Jurkat, Clone E6-1 (cell line): ENCODE results near the gene PLXNA3. TPM values are rescaled to one million over a fixed set of nuclear protein-coding genes. Genes with fewer than 3 reads are reported as not detected.
A peak's percentile ranks its signal among the peaks of the same experiment; 100 is the strongest.

Experiments
- DNase-seq: peaks from one replicate; pipeline ENCODE4 v3.0.0-alpha.2; 2011; ENCODE audit warnings: low read depth, low spot score
- H3K4me3 ChIP-seq: 2 replicates; pipeline ENCODE4 v1.5.1; 2011; ENCODE audit warnings: mild to moderate bottlenecking, low read length, control low read depth, moderate library complexity
- polyA plus RNA-seq: library from polyadenylated mRNA; unstranded; fragments of >200 nt; gene quantifications from one replicate; pipeline ENCODE4 v1.2.1, GENCODE V29; 2012; ENCODE audit warnings: missing spikeins; ENCODE audit not compliant: insufficient read length, insufficient read depth

The PLXNA3 gene
- polyA plus RNA-seq: 32.7 TPM

DNA sequence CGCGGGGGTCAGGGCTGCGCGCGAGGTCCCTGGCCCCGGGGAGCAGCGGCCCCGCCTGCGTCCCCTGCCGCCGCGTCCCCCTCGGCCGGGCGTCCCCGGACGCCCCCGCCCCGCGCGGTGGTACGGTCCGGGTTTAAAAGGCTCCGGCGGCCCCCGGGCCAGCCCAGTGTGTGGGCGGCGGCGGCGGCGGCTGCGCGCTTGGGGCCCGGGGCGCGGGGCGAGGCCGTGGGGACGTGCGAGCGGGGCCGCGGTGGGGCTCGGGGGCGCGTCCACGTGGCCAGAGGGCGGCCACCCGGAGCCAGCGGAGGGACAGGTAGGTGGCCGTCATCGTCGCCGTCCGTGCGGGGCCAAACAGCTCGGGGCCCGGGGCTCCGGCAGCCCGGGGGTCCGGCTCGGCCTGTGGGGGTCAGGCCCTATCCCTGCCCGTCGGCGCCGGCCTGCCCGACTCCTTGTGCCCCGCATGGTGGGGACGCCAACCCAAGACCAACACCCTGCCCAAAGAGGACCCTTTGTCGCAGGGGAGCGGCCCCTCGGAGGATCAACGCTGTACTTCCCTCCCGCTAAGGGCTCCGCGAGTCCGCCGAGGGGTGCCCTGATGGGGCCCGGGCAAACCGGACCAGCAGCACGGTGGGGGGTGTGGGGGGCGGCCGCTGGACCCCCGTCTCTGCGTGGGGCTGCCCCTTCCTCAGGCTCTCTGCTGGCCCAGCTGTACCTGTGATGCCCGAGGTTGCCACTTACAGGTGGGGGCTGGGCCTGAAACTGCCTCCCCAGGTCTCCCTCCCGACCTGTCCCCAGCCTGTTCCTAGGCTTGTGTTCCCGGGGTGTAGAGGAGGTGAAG lies at the start of gene PLXNA3:
Gene PLXNA3 (plus strand): TSS at position 166 of the 838 bp plus-strand sequence. CDS start 1,903 bp downstream, outside the sequence.
- no peak for DNase-seq
- peak within 1 kb of the TSS; percentile 55 for H3K4me3 ChIP-seq

DNA sequence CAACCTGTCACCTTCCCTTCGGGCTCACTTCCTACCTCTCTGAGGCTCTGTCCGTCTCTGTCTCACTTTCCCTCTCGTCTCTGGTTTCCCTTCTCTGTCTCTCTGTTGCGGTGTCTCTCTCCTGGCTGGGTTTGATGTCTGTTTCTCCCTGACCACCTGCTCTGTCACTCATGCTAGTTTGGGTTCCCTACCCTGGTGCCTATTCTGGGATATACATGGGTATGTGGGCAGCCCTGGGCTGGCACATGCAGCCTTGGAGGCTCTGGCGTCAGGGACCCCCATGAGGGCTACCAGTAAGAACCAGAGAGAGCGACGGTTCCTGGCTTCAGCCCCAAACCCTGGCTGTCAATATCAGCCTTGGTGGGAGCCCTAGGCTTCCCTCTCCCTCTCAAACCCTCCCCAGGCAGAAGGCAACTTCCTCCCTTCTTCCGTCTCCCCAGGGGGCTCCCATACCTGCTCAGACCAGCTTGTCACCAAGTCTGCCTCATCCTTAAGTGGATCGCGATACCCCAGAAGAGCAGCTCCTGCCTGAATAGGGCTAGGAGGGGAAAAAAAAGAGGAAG lies 49.3 kb upstream of the PLXNA3 start:
- DNase-seq: no peak
- H3K4me3 ChIP-seq: no peak overlapping the region

- DNase-seq: no peak
- no peak within 1 kb of the TSS for H3K4me3 ChIP-seq
Observed at GRCh38 chrX:154409222-154409871, 48.7 kb upstream of the PLXNA3 start, which contains the start of gene DNASE1L1. TSS of gene DNASE1L1 (minus strand) at chrX:154409254. CDS start at chrX:154405568, 3,686 bp downstream.

- no peak for DNase-seq
- H3K4me3 ChIP-seq: peak overlapping the region; percentile 62
Observed at GRCh38 chrX:154411981-154412340, 46.1 kb upstream of the PLXNA3 start.

GRCh38 chrX:154412468-154412867 lies 45.6 kb upstream of the PLXNA3 start:
- no peak for DNase-seq
- peak overlapping the region; percentile 62 for H3K4me3 ChIP-seq

- no peak for DNase-seq
- no peak overlapping the region for H3K4me3 ChIP-seq
Observed at GRCh38 chrX:154413142-154413541, 44.9 kb upstream of the PLXNA3 start.

GRCh38 chrX:154417157-154417556 lies 40.9 kb upstream of the PLXNA3 start:
- H3K4me3 ChIP-seq: no peak overlapping the region
- DNase-seq: no peak

DNA sequence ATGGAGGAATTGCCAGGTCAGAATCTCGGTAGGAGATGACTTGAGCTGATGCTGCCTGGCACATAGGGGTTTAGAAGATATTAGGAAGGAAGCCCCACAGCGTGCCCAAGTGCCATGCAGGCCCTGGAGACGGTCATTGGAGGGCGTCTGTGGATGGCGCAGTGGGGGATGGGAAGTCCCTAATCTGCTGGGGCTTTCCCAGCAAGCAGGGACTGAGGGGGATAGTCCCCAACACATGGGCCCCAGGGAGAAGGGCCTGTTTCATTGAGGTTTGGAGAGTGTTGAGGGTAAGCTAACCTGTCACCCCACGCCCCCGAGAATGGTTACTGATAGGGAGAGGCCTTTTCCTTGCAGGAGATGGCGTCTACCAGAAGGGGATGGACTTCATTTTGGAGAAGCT lies 38.9 kb upstream of the PLXNA3 start:
- no peak overlapping the region for H3K4me3 ChIP-seq
- no peak for DNase-seq

DNA sequence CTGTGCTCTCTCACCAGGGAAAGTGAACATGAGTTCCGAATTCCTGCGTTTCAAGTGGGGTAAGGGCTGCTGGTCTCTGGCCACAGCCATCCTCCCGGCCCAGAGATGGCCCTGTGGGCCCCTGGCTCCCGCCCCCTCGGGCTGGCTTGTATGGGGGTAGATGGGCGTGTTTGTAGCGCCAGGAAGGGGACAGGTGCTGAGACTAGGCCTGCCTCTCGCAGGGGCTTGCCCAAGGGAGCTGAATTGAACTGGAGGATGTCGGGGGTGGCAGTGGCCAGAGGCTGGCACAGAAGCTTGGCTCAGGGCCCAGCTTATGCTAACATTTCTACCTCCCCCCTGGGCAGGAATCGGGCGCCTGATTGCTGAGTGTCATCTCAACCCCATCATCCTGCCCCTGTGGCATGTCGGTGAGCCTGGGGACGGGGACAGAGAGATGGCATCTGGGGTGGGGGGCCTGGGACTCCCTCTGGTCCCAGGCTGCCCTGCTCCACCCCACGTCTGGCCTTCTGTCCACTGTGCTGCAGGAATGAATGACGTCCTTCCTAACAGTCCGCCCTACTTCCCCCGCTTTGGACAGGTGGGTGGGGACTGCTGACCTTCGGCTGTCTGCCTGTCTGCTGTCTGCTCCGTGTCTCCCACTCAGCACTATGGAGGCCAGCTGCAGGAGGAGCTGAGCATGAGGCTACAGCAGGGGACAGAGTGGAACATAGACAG lies 38.2 kb upstream of the PLXNA3 start:
- H3K4me3 ChIP-seq: no peak overlapping the region
- DNase-seq: no peak

DNA sequence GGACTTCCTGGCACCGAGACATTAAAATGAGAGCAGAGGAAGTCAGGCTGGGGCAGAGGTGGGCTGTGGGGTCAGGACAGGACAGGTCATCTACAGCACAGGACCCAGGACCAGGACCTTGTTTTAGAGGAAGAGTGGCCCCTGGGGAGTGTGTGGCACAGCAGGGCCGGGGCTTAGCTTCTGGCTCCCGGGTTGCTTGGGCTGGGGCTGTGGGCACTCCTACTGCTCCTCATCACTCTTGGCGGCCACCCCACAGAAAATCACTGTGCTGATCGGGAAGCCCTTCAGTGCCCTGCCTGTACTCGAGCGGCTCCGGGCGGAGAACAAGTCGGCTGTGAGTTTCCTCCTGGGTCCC lies 37.7 kb upstream of the PLXNA3 start:
- DNase-seq: no peak
- H3K4me3 ChIP-seq: no peak overlapping the region

DNA sequence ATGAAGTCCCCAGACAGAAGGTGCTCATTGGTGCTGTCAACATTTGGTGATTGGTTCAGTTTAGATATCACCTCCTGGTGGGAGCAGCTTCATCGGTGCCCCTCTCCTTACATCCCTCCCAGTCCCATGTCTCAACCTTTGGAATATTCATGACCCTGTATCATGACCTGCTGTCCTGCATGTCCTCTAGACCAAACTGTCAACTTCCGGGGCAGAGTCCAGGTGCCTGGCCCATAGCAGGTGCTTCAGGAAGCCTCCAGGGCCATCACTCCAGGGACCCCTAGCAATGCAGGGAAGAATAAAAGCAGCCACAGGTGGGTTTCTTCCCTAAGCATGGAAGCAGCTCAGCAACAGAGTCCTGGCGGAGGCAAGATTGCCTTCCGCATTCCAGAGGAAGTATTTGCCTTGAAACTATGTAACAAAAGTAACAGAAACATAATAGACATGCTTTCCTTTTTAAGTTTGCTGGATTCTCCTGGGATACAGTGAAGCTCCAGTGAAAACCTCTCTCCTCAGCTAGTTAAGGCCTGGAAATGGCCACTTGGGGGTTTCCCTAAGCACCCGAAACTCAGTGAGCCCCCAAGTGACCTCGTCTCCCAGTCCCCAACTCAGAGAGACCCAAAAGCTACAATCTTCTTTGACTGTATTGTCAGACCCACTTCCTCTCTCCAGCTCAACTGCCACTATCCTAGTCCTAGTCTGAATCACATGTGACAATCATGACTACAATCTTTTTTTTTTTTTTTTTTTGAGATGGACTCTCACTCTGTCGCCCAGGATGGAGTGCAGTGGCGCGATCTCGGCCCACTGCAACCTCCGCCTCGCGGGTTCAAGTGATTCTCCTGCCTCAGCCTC lies 30.9 kb upstream of the PLXNA3 start:
- no peak for DNase-seq
- H3K4me3 ChIP-seq: no peak overlapping the region

DNA sequence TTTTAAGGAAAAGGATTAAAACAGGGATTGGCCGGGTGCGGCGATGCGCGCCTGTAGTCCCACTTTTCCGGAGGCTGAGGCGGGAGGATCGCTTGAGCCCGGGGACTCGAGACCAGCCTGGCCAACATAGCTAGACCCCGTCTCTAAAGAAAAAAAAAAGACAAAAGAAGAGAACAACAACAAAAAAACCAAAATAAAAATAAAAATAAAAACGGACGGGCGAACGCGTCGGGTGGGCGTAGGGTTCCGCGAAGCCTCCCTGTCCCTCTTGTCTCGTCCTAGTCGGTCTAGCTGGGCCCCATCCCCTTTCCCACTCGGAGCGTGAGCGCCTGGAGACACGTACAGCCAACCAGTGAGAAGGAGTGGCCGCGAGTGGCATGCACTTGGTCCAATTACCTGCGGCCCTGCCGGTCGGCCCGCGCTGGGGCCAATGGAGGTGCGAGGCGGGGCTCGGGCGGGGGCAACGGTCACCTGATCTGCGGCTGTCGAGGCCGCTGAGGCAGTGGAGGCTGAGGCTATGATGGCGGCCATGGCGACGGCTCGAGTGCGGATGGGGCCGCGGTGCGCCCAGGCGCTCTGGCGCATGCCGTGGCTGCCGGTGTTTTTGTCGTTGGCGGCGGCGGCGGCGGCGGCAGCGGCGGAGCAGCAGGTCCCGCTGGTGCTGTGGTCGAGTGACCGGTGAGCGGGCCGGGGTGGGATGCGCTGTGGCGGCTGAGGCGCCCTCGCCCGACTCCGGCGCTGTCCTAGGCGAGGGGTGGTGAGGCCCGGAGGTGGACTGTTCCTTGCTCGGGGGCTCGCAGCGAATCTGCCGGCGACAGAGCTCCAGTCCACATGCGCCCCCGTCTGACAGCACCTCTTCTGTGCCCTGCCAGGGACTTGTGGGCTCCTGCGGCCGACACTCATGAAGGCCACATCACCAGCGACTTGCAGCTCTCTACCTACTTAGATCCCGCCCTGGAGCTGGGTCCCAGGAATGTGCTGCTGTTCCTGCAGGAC lies 29.6 kb upstream of the PLXNA3 start, which contains the start of gene ATP6AP1:
Gene ATP6AP1 (plus strand): TSS at position 502 of the 996 bp plus-strand sequence. CDS start 16 bp downstream, at position 518.
- peak; percentile 89 for DNase-seq
- H3K4me3 ChIP-seq: peak within 1 kb of the TSS; percentile 64

GRCh38 chrX:154429711-154430110 lies 28.4 kb upstream of the PLXNA3 start:
- H3K4me3 ChIP-seq: peak overlapping the region; percentile 64; the same call in 1 of the 2 replicates
- no peak for DNase-seq

GRCh38 chrX:154430479-154430878 lies 27.6 kb upstream of the PLXNA3 start:
- H3K4me3 ChIP-seq: no peak overlapping the region
- no peak for DNase-seq

- H3K4me3 ChIP-seq: no peak overlapping the region
- no peak for DNase-seq
Observed at GRCh38 chrX:154430916-154431315, 27.2 kb upstream of the PLXNA3 start.

DNA sequence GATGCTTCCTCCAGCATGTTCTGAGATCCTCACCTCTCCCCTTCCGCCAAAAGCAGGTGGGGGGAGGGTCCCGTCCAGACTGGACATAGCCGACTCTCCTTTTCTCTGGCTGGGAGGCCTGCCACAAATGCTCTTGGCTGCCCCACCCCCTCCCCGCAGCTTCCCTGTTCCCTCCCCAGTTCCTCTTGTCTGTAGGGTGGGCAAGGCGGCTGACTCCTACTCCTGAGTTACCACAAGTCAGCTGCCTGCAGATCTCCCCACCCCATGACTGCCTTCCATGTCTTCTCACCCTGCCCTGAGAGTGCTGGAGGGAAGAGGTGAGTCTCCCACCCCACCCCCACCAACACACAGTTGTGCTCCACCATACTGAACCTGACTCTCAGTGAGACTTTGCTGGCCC lies 26.7 kb upstream of the PLXNA3 start:
- no peak overlapping the region for H3K4me3 ChIP-seq

DNA sequence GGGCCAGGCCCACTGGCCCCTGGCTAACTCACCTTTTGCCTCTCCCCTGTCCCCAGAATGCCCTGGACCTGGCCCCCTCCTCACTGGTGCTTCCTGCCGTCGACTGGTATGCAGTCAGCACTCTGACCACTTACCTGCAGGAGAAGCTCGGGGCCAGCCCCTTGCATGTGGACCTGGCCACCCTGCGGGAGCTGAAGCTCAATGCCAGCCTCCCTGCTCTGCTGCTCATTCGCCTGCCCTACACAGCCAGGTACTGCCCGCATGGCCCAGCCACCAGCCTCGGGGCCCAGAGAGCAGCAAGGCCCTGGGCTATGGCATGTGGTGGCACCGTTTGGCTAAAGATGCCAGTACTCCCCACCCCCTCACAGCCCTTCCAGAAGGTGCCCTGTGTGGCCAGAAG lies 25.9 kb upstream of the PLXNA3 start:
- no peak overlapping the region for H3K4me3 ChIP-seq
- DNase-seq: no peak

More for the DNA sequence above, 26.7 kb upstream of the PLXNA3 start:
- DNase-seq: no peak
